Left ventricle myocardium inferior (tissue), 1 donor: ENCODE results near the gene ELMO1. TPM values are rescaled to one million over a fixed set of nuclear protein-coding genes. Genes with fewer than 3 reads are reported as not detected.

Experiments used
- DNase-seq: peaks from one replicate; pipeline ENCODE4 v3.0.0-alpha.2; 2020
- H3K27ac ChIP-seq: fragments of 200-600 bp; replicated peaks from 2 replicates; pipeline ENCODE4 v1.8.0; 2021
- H3K27me3 ChIP-seq: fragments of 200-600 bp; 2 replicates; pipeline ENCODE4 v1.8.0; 2021; ENCODE audit warnings: low read depth
- H3K36me3 ChIP-seq: fragments of 200-600 bp; 2 replicates; pipeline ENCODE4 v1.8.0; 2021
- H3K4me1 ChIP-seq: fragments of 200-600 bp; 2 replicates; pipeline ENCODE4 v1.8.0; 2021
- H3K4me3 ChIP-seq: fragments of 200-600 bp; 2 replicates; pipeline ENCODE4 v1.8.0; 2021; ENCODE audit warnings: mild to moderate bottlenecking, moderate library complexity
- H3K9me3 ChIP-seq: fragments of 200-600 bp; replicated peaks from 2 replicates; pipeline ENCODE4 v1.8.0; 2021
- intact Hi-C: fragments of 100-400 bp; cut with micrococcal nuclease; formaldehyde crosslinking; loops from one replicate; pipeline ENCODE4 v1.11.0; 2022
- total RNA-seq: library from RNA; stranded (reverse); fragmentation: NEBNext Ultra II Directional; extraction: Animal tissue kit (Norgen Biotek cat#: 25700); gene quantifications from one replicate; pipeline ENCODE4 v1.2.1, GENCODE V29; 2021
- TF ChIP-seq, protein P1 (sequence below): fragments of 200-600 bp; IDR thresholded peaks from 2 replicates; pipeline ENCODE4 v1.8.0; 2021; ENCODE audit warnings: antibody characterized with exemption, mild to moderate bottlenecking, borderline replicate concordance
- donor health status: DM: no; HTN: yes; CAD: no; lungs with severe emphysema.

The ELMO1 gene
- total RNA-seq, 1 donor from 2014 or later, result 10.0 TPM

DNA sequence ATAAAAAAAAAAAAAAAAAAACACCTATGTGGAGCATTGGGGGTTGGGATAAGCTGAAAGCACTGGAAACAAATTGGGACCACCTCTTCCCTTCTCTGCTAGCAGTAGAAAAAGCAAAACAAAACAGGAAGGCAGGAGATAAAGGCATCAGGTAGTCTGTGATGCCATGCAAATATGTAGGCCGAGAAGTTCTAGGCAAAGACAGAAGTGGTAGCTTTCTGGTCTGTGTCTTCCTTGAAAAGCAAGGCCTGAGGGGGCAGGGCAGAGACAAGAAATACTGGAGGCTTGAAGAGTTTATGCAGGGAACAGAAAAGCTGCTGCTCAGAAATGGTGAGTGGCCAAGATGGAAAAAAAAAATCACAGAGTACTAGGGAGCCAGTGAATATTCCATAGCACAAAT is 111.1 kb downstream of the ELMO1 start:
- no peaks in the 10 kb centered on the region for H3K9me3 ChIP-seq
- no peak for DNase-seq
- TF ChIP-seq, protein P1, sequence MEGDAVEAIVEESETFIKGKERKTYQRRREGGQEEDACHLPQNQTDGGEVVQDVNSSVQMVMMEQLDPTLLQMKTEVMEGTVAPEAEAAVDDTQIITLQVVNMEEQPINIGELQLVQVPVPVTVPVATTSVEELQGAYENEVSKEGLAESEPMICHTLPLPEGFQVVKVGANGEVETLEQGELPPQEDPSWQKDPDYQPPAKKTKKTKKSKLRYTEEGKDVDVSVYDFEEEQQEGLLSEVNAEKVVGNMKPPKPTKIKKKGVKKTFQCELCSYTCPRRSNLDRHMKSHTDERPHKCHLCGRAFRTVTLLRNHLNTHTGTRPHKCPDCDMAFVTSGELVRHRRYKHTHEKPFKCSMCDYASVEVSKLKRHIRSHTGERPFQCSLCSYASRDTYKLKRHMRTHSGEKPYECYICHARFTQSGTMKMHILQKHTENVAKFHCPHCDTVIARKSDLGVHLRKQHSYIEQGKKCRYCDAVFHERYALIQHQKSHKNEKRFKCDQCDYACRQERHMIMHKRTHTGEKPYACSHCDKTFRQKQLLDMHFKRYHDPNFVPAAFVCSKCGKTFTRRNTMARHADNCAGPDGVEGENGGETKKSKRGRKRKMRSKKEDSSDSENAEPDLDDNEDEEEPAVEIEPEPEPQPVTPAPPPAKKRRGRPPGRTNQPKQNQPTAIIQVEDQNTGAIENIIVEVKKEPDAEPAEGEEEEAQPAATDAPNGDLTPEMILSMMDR, result no peak
- H3K4me1 ChIP-seq, result peaks cover 28% of the 10 kb centered on the region
- no peaks in the 10 kb centered on the region for H3K36me3 ChIP-seq
- H3K27ac ChIP-seq, result no peak overlapping the region
- no peak overlapping the region for H3K4me3 ChIP-seq
- intact Hi-C loops, result no loop called here
- H3K27me3 ChIP-seq, result no peaks in the 10 kb centered on the region

DNA sequence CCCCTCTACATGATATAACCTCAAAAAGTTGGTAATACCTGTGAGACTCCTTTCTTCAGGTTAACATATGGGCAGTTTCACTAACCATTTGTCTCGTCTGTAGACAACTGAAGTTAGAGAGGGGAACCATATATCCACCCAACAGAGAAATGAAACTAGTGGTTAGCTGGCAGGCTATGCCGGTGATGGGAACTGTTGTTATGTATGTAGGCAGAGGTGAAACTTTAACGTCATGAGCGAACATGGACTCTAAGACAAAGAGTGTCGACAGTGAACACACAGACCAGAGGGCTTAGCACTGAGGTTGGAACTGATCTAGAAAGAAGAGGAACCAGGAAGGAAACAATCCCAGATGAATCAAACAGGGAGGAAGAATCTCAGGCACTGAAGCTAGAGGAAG is 112.4 kb downstream of the ELMO1 start:
- intact Hi-C loops, result no loop called here
- Histone ChIP-seq H3K9me3 (no peaks in the 10 kb centered on the region), H3K36me3 (no peaks in the 10 kb centered on the region), H3K4me1 (peaks cover 41% of the 10 kb centered on the region), H3K27me3 (no peaks in the 10 kb centered on the region), H3K27ac (no peak overlapping the region), H3K4me3 (no peak overlapping the region)
- DNase-seq, result no peak
- TF ChIP-seq, protein P1, result no peak

DNA sequence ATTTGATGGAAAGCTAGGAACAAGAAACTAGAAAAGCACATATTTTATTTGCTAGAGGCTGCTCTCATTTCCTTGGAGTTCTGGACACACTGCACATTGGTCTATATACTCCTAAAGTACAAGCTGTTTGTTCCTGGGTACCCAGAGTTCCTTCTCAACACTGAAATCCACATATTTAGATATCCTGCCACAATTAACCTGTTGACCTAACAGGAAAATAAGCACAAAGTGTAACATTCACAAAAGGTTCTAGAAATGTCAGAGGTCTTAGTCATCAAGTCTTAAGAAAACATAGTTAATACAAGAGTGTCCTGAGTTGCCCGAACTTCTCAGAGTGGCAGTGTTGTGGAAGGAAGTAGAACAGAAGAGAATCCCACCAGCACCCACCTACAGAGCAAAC is 115.6 kb downstream of the ELMO1 start:
- TF ChIP-seq, protein P1, result no peak
- H3K4me1 ChIP-seq, result peaks cover 32% of the 10 kb centered on the region
- no peaks in the 10 kb centered on the region for H3K27me3 ChIP-seq
- intact Hi-C loops, result no loop called here
- no peaks in the 10 kb centered on the region for H3K36me3 ChIP-seq
- no peak overlapping the region for H3K4me3 ChIP-seq
- peaks cover 11% of the 10 kb centered on the region for H3K9me3 ChIP-seq
- no peak for DNase-seq
- H3K27ac ChIP-seq, result peak overlapping the region; percentile 86

DNA sequence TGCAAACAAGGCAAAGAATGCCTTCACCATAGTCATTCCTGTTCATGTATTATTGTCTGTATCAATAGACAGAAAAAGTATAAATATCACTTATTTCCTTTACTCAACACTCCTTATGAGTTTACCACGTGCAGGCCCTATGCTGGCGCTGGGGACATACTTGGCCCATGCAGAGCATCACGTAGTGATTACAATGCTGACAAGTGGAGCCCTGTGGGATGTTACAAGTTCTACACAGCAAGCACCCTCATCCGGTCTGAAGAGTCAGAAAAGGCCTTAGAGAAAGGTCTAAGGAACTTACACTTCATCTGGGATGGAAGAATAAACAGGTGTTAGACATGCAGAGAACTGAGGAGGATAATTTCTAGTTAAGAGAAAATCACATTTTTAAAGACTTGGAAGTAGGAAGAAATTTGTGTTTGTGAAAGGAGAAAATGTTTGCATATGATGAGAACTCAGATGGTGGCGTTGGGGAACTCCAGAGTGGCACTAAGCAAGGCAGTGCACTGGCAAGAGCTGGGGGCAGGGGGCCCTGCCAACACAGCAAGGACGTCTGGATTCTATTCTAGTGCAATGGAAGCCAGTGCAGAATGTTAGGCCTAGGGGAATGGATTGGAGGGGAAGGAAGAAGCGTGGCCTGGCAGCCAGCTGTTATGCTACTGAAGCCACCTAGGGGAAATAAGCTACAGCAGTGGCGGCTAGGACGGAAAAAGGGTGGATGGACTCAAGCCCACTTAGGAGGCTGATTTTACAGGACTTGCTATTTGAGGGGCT is 116.2 kb downstream of the ELMO1 start:
- Histone ChIP-seq H3K36me3 (no peaks in the 10 kb centered on the region), H3K4me1 (peaks cover 30% of the 10 kb centered on the region), H3K4me3 (no peak overlapping the region), H3K27ac (peak overlapping the region; percentile 86), H3K9me3 (peaks cover 11% of the 10 kb centered on the region), H3K27me3 (no peaks in the 10 kb centered on the region)
- TF ChIP-seq, protein P1, result no peak
- intact Hi-C loops, result no loop called here
- DNase-seq, result no peak

DNA sequence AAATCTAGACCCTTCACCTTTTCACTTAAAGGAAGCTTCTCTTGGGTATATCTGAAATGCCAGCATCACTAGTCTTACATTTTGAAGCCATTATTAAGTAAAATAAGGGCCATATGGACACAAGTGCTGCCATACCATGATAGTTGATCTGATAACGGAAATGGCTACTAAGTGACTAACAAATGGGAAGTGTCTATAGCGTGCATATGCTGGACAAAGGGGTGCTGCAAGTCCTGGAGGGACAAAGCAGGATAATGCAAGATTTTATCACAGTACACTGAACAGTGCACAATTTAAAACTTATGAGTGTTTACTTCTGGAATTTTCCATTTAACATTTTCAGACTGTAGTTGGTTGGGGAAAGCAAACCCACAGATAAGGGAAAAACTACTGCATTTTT is 117.9 kb downstream of the ELMO1 start:
- Histone ChIP-seq H3K9me3 (peaks cover 11% of the 10 kb centered on the region), H3K4me1 (peaks cover 35% of the 10 kb centered on the region), H3K4me3 (no peak overlapping the region), H3K27me3 (no peaks in the 10 kb centered on the region), H3K36me3 (no peaks in the 10 kb centered on the region), H3K27ac (no peak overlapping the region)
- intact Hi-C loops, result no loop called here
- DNase-seq, result no peak
- TF ChIP-seq, protein P1, result no peak
